Adrenal gland (tissue), 12 donors: ENCODE data around the gene ADCY2. TPM values are rescaled to one million over a fixed set of nuclear protein-coding genes. Genes with fewer than 3 reads are reported as not detected.

Source experiments
- DNase-seq, 7 donors: peaks; one replicate each; pipeline ENCODE4 v3.0.0-alpha.2; 2019 to 2020
- H3K27ac ChIP-seq, 5 donors: fragments of 200-600 bp; sonication (generic) in 4 of 5; 1 replicate in 3 of 5; 2 replicates in 2 of 5; pipeline versions ENCODE4 v1.5.1 to v1.8.0; 2016 to 2020; ENCODE audit warnings: mild to moderate bottlenecking in 1 of 5
- H3K27me3 ChIP-seq: fragments of 200-600 bp; 2 replicates; pipeline ENCODE4 v1.8.0; 2021
- H3K36me3 ChIP-seq, 2 donors: fragments of 200-600 bp; replicated peaks in 1 of 2; 1 replicate in 1 of 2; 2 replicates in 1 of 2; pipeline versions ENCODE4 v1.5.1 to v1.8.0; 2018 to 2022
- H3K4me1 ChIP-seq, 2 donors: fragments of 200-600 bp; replicated peaks in 1 of 2; 1 replicate in 1 of 2; 2 replicates in 1 of 2; pipeline versions ENCODE4 v1.5.1 to v1.8.0; 2018 to 2021
- H3K4me3 ChIP-seq, 4 donors: fragments of 200-600 bp; sonication (generic) in 3 of 4; one replicate each; pipeline ENCODE4 v1.5.1; 2016 to 2018
- H3K9me3 ChIP-seq, 3 donors: fragments of 200-600 bp; sonication (generic) in 1 of 3; replicated peaks in 1 of 3; 1 replicate in 2 of 3; 2 replicates in 1 of 3; pipeline versions ENCODE4 v1.5.1 to v1.8.0; 2016 to 2021
- CTCF ChIP-seq, 6 experiments: fragments of 450-650 bp in 4 of 6; fragments of 200-600 bp in 2 of 6; sonication (generic) in 1 of 6; IDR thresholded peaks; 1 replicate in 5 of 6; 2 replicates in 1 of 6; pipeline versions ENCODE4 v1.5.1 to v1.8.0; 2016 to 2021; ENCODE audit warnings: antibody characterized with exemption in 6 of 6, mild to moderate bottlenecking in 2 of 6, moderate library complexity in 1 of 6
- POLR2A ChIP-seq, 2 donors: fragments of 450-650 bp; IDR thresholded peaks; one replicate each; pipeline ENCODE4 v1.6.1; 2017; ENCODE audit warnings: antibody characterized with exemption in 2 of 2, mild to moderate bottlenecking in 2 of 2, moderate library complexity in 1 of 2
- WGBS, 4 donors: extraction: QIAGEN DNeasy Blood & Tissue Kit in 2 of 4; methylation state at CpG; one replicate each; pipeline versions ENCODE4 v1.1.5 to v1.1.7; 2013 to 2017; 5-methylcytosine and 5-hydroxymethylcytosine counted together
- intact Hi-C, 2 donors: fragments of 100-400 bp; cut with DNase I; formaldehyde crosslinking; loops; one replicate each; pipeline versions ENCODE4 v1.14.1 to v1.15.0; 2022 to 2023
- polyA plus RNA-seq, 3 donors: library from polyadenylated mRNA; stranded (reverse); fragments of 200-250 nt in 2 of 3; fragments of 350-450 nt in 1 of 3; fragmentation: Illumina TruSeq in 1 of 3; extraction: RNeasy Lipid Tissue Mini Kit (QIAGEN cat#74804) in 1 of 3; gene quantifications; one replicate each; pipeline ENCODE4 v1.2.3, GENCODE V29; 2013 to 2014
- total RNA-seq, 9 donors: library from RNA; depleted of rRNA in 4 of 9; stranded (reverse); fragments of >200 nt in 4 of 9; fragments of 120-200 nt in 1 of 9; fragmentation: NEBNext Ultra II Directional in 1 of 9; extraction: Animal tissue kit (Norgen Biotek cat#: 25700) in 1 of 9; gene quantifications; one replicate each; pipeline versions ENCODE4 v1.1.0 to v1.2.4, GENCODE V29; 2013 to 2023
- donor health status: healthy with polysubstance abuse.
- donor health status: Bipolar disorder and iron deficiency.
- donor health status: DM: yes; HTN: yes; CAD: no.
- donor health status: DM: no; HTN: no; CAD: no.
- donor health status: DM: no; HTN: no; CAD: no.
- donor health status: DM: yes; HTN: yes; CAD: no.

Gene ADCY2
- total and polyA plus RNA-seq, 12 donors = 0.85 to 6.6 (median 2.3) TPM

DNA sequence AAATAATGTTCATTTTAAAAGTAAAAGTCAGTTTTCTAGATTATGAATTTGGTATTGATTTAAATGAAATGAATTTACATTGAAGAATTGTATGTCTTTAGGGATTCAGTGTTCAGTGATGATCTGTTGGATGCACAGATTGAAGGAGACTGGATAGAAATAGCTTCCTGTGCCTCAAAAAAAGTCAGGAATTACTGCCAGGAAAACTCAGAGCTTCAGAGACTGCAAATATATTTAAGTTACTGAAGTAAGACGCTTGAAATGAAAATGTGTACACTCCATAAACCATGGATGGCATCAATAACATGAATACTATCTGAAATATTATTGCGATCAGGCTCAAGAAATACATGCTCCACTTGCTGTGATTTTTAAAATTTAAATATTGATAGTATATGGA, 60.3 kb downstream of the ADCY2 start:
- Histone ChIP-seq H3K36me3 (no peaks in the 10 kb centered on the region), H3K4me1 (no peaks in the 10 kb centered on the region), H3K4me3 (no peak overlapping the region), H3K9me3 (no peaks in the 10 kb centered on the region), H3K27me3 (no peaks in the 10 kb centered on the region), H3K27ac (no peak overlapping the region)
- 88 to 92% (median 90%) methylated on average over 2 of the region's 2 CpGs for WGBS, 4 donors
- no peak for DNase-seq
- TF ChIP-seq CTCF (IDR thresholded peaks at IDR 0.05) = no peak
- TF ChIP-seq POLR2A (IDR thresholded peaks at IDR 0.05) = no peak
- intact Hi-C loops = no loop called here

- 81 to 100% (median 88%) methylated on average over 1 of the region's 1 CpG for WGBS, 4 donors
- Histone ChIP-seq H3K27me3 (no peaks in the 10 kb centered on the region), H3K36me3 (no peaks in the 10 kb centered on the region), H3K9me3 (no peaks in the 10 kb centered on the region), H3K4me1 (no peaks in the 10 kb centered on the region), H3K4me3 (no peak overlapping the region), H3K27ac (no peak overlapping the region)
- TF ChIP-seq POLR2A (IDR thresholded peaks at IDR 0.05) = no peak
- no peak for TF ChIP-seq CTCF (IDR thresholded peaks at IDR 0.05)
- no peak for DNase-seq
- intact Hi-C loops = no loop called here
Observed at GRCh38 chr5:7461371-7461770, 65.4 kb downstream of the ADCY2 start.

- no peak overlapping the region for H3K27ac ChIP-seq
- no peaks in the 10 kb centered on the region for H3K36me3 ChIP-seq
- H3K4me3 ChIP-seq = no peak overlapping the region
- intact Hi-C loops = no loop called here
- H3K9me3 ChIP-seq = no peaks in the 10 kb centered on the region
- TF ChIP-seq CTCF (IDR thresholded peaks at IDR 0.05) (no peak), POLR2A (IDR thresholded peaks at IDR 0.05) (no peak)
- no peak for DNase-seq
- H3K4me1 ChIP-seq = no peaks in the 10 kb centered on the region
- 66 to 86% (median 77%) methylated on average over 1 of the region's 1 CpG for WGBS, 4 donors
- no peaks in the 10 kb centered on the region for H3K27me3 ChIP-seq
Observed at GRCh38 chr5:7462758-7463157, 66.8 kb downstream of the ADCY2 start.

GRCh38 chr5:7464182-7464581, 68.2 kb downstream of the ADCY2 start:
- Histone ChIP-seq H3K36me3 (no peaks in the 10 kb centered on the region), H3K9me3 (no peaks in the 10 kb centered on the region), H3K4me3 (no peak overlapping the region), H3K27me3 (no peaks in the 10 kb centered on the region), H3K4me1 (no peaks in the 10 kb centered on the region), H3K27ac (no peak overlapping the region)
- 77 to 88% (median 85%) methylated on average over 3 of the region's 3 CpGs for WGBS, 4 donors
- TF ChIP-seq CTCF (IDR thresholded peaks at IDR 0.05) = no peak
- TF ChIP-seq POLR2A (IDR thresholded peaks at IDR 0.05) = no peak
- intact Hi-C loops = no loop called here
- DNase-seq = no peak
